HG02938 (cell line): ENCODE results near the gene TREH.

Experiments used
- ATAC-seq: cut with Tn5 transposase; IDR thresholded peaks from one replicate; pipeline ENCODE4 v1.9.1; 2021; ENCODE audit warnings: mild to moderate bottlenecking, moderate library complexity; ENCODE audit not compliant: unreplicated experiment

Gene TREH

GRCh38 chr11:118651820-118652219 lies 27.6 kb downstream of the TREH start:
- ATAC-seq: no peak

- ATAC-seq: no peak
These were observed 29.1 kb downstream of the TREH start for GRCh38 chr11:118650366-118650765.

DNA sequence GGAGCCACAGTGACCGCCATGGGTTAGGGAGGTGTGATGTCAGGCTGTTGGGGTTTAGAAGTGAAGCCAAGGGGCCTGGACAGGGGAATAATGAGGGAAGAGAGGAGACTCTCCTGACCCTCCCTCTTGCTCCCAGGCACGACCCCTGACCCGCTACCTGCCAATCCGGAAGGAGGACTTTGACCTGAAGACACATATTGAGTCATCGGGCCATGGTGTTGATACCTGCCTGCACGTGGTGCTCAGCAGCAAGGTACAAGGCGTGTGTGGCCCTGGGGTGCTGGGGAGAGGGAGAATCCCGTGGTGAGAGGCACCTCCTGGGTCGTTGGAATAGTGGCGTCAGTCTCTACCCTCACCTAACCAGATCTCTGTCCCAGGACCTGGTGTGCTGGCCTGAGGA lies 29.5 kb downstream of the TREH start:
- ATAC-seq: no peak

DNA sequence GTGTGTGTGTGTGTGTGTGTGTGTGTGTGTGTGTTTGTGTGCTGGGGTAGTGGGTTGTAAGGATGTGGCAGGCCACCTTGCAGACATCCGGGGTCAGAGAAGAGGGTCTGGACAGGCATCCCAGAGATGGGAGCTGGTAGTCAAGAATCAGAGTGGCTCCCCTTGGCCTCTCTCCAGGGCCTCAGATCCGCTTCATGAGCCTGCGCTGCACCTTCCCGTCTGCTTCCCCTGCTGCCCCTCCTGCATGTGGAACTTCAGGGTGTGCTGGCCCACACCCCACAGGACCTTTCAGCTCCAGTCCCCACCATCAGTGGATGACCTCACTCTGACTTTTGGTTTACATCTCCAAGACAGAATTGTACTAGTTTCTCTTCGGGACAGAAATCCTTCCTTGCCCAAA lies 31.2 kb downstream of the TREH start:
- ATAC-seq: no peak

GRCh38 chr11:118646393-118646792 lies 33.1 kb downstream of the TREH start:
- ATAC-seq: no peak

- no peak for ATAC-seq
These were observed 34.3 kb downstream of the TREH start for GRCh38 chr11:118645066-118645715.

DNA sequence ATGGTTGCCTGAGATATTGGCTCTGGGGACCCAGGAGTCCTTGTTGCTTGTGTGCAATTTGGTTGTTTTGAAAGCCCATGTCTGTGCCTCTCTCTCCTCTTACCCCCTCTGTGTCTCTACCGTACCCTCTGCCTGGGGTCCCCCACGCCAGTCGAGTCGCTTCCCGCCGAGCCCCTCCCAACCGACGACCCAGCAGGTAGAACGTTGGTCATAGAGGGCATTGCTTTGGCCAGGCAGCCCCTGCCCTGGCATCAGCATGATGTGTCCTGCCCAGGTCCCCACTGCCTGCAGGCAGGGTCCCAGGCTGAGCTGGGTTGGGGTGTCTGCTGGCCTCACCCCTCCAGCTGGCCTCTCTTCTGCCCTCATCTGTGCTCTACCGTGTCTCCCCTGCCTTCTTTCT lies 35.0 kb downstream of the TREH start:
- no peak for ATAC-seq

GRCh38 chr11:118643995-118644345 lies 35.5 kb downstream of the TREH start:
- ATAC-seq: no peak

DNA sequence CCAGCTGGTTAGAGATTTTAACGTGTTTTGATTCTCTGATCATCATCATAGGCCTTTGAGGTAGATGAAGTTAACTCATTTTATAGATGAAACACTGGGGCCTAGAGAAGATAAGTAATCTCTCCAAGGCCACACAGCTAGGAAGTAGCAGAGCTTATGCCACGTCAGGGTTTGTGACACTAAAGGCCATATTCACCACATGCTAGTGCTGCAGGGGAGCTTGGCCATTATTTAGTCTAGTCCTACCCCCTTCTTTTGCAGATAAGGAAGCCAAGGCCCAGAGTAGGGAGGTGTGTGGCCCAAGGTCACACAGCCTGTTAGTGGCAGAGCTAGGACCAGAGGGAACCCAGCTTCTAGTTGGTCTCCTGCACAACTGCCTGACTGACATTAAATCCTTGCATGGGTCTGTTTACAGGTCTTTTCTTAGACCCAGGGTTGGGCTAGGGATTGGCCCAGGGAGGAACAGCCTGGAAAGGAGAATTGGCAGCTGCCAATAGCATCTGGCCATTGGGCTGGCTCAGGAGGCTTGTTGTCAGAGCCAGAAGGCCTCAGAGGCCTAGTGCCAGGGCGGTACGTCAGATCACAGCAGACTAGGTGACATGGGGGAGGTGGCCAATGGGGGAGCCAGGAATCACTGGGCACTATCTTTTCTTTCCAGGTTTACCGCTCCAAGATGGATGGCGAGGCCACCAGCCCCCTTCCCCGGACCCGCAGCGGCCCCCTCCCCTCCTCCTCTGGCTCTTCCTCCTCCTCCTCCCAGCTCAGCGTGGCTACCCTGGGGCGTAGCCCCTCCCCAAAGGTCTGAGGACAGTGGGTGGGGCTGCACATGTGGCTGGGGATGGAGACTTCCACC lies 36.1 kb downstream of the TREH start:
- no peak for ATAC-seq

DNA sequence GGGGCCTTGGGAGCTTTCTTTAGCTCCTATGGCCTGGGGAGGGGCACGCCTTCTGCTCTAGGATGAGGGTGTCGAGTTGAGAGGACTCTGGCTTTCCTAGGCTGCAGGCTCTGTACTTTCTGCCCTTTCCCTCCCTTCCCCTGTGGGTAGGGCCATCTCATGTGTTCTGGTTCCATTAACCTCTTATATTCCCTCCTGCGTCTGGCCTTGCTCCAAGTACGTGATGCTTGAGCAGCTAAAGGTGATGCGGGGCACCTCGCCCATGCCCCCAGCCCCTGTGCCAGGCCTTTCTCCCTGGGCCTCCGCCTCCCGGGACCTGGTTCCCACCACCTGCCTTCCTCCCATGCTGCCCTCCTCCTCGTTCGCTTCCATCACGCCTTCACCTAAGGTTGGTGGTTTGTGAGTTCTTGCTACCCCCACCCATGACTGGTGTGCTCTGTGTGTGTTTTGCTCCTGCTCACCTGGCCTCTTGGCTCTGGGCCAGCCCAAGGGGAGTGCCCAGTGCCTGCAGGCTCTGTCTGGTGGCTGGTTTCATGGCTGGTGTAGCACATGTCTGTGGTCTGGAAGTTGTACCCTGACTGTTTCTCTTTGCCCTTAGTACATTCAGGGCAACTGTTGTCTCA lies 37.9 kb downstream of the TREH start:
- ATAC-seq: no peak

DNA sequence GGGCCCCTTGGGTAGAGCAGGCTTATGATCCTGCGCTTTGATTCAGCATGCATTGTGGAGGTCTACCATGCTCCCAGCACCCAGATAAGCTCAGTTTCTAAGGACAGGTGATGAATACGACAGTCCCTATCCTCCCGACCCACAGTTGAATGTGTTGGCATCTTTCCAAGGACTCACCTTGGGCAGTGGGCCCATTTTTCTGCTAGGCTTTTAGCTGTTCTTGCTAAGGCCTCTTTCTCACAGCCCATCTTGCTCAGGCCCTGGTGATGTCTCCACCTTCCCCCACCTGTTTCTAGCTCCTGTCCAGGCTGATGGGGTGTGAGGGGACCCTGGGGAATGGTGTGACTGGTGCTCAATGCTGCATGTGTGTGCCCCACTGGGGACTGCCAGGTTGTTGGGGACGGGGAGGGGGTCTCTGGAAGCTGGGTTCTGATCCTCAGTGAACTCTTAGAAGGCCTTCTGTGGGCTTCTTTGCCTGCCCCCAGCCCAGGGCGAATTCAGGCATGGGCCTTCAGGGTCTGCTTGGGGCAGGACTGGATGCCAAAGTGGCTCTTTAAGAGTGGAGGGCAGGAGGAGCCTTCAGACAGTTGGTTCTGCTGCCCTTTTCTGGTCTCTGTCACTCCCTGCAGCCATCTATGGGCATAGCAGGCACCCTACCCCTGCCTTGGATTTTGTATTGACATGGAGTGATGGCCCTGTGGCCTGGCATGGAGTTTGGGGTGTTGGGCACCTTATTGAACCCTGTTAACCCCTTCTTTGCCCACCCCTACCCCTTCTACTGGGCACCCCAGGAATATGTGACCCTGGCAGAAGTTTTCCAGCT lies 38.9 kb downstream of the TREH start:
- ATAC-seq: no peak

GRCh38 chr11:118639899-118640298 lies 39.6 kb downstream of the TREH start:
- ATAC-seq: no peak

DNA sequence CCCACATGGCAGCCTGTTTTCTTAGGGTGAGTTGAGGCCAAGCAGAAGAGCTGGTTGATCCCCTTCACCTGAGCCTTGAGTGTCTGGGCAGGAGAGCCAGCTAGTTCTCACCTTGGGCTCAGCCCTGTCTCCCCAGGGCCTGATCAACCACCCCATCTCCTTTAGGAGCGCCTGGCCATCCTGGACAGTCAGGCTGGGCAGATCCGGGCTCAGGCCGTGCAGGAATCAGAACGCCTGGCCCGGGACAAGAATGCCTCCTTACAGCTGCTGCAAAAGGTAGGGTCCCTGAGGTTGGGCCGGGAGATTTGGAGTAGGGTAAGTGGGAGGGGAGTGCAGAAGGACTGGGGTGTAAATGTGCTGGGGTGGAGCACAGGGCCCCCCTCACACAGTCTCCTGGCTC lies 40.7 kb downstream of the TREH start:
- ATAC-seq: no peak

GRCh38 chr11:118636569-118637290 lies 42.7 kb downstream of the TREH start:
- no peak for ATAC-seq

DNA sequence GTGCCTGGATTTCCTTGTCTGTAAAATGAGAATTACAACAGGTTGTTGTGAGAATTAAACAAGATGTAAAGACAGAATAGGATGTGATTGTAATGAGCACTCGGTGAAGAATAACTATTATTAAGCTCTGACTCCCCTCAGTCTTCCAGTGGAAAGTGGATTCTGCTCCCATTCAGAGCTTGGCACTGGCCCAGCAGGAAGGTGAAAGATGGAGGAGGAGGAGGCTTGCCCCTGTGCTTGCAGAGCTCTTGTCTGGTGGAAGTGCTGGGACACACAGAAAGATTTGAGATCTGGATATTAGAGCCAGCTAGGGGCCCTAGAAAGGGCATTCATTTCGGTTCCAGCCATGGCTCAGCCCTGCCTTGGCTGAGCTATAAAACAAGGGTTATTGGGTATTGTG lies 43.8 kb downstream of the TREH start:
- no peak for ATAC-seq

DNA sequence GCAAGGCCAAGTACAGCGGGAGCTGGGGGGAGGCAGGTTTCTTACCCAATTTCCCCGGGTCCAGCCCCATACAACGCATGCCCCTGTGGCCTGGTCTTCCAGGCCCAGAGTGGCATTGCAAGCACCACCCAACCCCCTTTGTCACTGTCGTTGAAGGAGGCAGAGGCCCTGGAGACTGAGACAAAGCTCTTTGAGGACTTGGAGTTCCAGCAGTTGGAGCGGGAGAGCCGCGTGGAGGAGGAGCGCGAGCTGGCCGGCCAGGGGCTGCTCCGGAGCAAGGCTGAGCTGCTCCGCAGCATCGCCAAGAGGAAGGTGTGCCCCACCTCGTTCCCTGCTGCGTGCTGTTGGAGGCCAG lies 44.2 kb downstream of the TREH start:
- no peak for ATAC-seq

DNA sequence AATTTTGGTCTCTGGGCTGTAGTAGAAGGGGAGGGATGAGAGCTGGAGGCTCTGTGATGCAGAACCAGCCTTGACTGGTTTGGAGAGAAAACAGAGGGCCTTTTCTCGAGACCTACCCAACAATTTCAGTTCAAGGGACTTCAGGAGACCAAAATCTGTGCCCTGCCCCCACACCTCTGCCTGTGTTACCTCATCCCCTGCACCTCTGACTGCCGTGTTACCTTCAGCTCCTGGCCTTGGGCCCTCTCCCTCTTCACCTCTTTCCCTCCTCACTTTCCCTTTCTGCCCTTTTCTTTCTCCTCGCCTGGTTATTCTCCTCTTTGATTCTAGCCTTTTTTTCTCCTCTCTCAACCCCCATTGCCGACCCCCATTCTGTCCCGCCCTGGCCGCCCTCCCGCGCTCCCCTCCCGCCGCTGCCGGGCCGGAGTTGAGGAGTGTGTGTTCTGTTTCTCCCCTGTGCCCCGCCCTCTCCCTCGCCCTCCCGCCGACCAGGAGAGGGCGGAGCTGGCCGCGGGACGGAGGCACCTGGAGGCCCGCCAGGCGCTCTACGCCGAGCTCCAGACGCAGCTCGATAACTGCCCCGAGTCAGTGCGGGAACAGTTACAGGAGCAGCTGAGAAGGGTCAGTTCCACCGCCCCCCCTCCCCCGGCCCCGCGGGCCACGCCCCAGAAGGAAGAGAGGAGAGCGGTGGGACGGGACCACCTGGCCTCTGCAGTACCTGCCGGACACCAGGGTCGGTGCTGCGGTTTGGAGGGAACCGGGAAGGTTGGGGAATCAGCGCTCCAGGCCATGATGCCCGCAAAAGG lies 44.8 kb downstream of the TREH start:
- ATAC-seq: no peak

GRCh38 chr11:118633979-118634378 lies 45.5 kb downstream of the TREH start:
- no peak for ATAC-seq

GRCh38 chr11:118633319-118633690 lies 46.1 kb downstream of the TREH start:
- ATAC-seq: no peak
